ENCODE results near the gene INO80. TPM values are rescaled to one million over a fixed set of nuclear protein-coding genes. Genes with fewer than 3 reads are reported as not detected.
"Not testable (repeated sequence)": the region's sequence is repeated elsewhere in the genome, so short reads cannot be mapped to it uniquely, and the experiment has no call there.

Gene INO80
- total RNA-seq, 1 experiment from 2014 or later: 38.4 TPM

GRCh38 chr15:41080144-41080543, 35.9 kb downstream of the INO80 start:
- POLR2A ChIA-PET (ENCODE audit: unreplicated experiment): no interaction called here
- Histone ChIP-seq H3K4me2 (ENCODE audit: low read length) (no peak overlapping the region), H4K20me1 (ENCODE audit: low read length) (no peaks in the 10 kb centered on the region), H3K79me2 (ENCODE audit: low read length) (0 out of 2 replicates have a peak, but pooled peaks cover 4% of the 10 kb centered on the region), H3K27me3 (ENCODE audit: low read length) (no peaks in the 10 kb centered on the region), H3K9ac (ENCODE audit: low read length) (no peak overlapping the region), H3F3A (ENCODE audit: low read length, unreplicated experiment) (no peaks in the 10 kb centered on the region), H3K27ac (ENCODE audit: low read length) (no peak overlapping the region), H3K4me3 (ENCODE audit: low read length) (no peak overlapping the region), H3K9me2 (replicated peaks; ENCODE audit: low read length) (no peaks in the 10 kb centered on the region), H3K4me1 (ENCODE audit: insufficient read depth, low read length) (no peaks in the 10 kb centered on the region), H3K36me3 (ENCODE audit: low read depth, low read length) (peaks cover 70% of the 10 kb centered on the region), H3K9me3 (ENCODE audit: low read length) (no peaks in the 10 kb centered on the region), H2AFZ (ENCODE audit: low read length) (no peak overlapping the region)
- intact Hi-C loops (cut with micrococcal nuclease): no loop called here
- DNase-seq (no peak), ATAC-seq (no peak)
- no peak for TF ChIP-seq EZH2phosphoT487 (IDR thresholded peaks at IDR 0.05; ENCODE audit: borderline replicate concordance, low read length)
- CTCF ChIA-PET: no interaction called here
- BruUV-seq (replicated peaks): no TSS peak

- BruUV-seq (replicated peaks): no TSS peak
- no peak for ATAC-seq
These were observed 36.4 kb downstream of the INO80 start for GRCh38 chr15:41079717-41080116.

GRCh38 chr15:41078879-41079278, 37.2 kb downstream of the INO80 start:
- H3K9ac ChIP-seq (ENCODE audit: low read length); H3K4me3 ChIP-seq (ENCODE audit: low read length); H3K4me1 ChIP-seq (ENCODE audit: insufficient read depth, low read length); H3K79me2 ChIP-seq (ENCODE audit: low read length); H3K27me3 ChIP-seq (ENCODE audit: low read length); H3K4me2 ChIP-seq (ENCODE audit: low read length); H3K27ac ChIP-seq (ENCODE audit: low read length); H3F3A ChIP-seq (ENCODE audit: low read length, unreplicated experiment); H4K20me1 ChIP-seq (ENCODE audit: low read length); CTCF ChIA-PET; H2AFZ ChIP-seq (ENCODE audit: low read length); DNase-seq; ATAC-seq; H3K9me2 ChIP-seq (replicated peaks; ENCODE audit: low read length); intact Hi-C loops (cut with micrococcal nuclease); BruUV-seq (replicated peaks); H3K9me3 ChIP-seq (ENCODE audit: low read length): not testable (repeated sequence)
- POLR2A ChIA-PET (ENCODE audit: unreplicated experiment): interaction anchor here (0.7 kb wide), 1 partner anchor 178 kb away, joined by 11 read pairs; no protein-coding TSS in a partner anchor
- H3K36me3 ChIP-seq (ENCODE audit: low read depth, low read length): peaks cover 72% of the 10 kb centered on the region

More at GRCh38 chr15:41079717-41080116, 36.4 kb downstream of the INO80 start:
- Histone ChIP-seq H3K9me2 (replicated peaks; ENCODE audit: low read length) (no peaks in the 10 kb centered on the region), H3K27ac (ENCODE audit: low read length) (no peak overlapping the region), H3K4me3 (ENCODE audit: low read length) (no peak overlapping the region), H3K4me2 (ENCODE audit: low read length) (no peak overlapping the region), H3F3A (ENCODE audit: low read length, unreplicated experiment) (no peaks in the 10 kb centered on the region), H3K4me1 (ENCODE audit: insufficient read depth, low read length) (no peaks in the 10 kb centered on the region), H3K9ac (ENCODE audit: low read length) (no peak overlapping the region), H3K36me3 (ENCODE audit: low read depth, low read length) (peaks cover 70% of the 10 kb centered on the region), H3K9me3 (ENCODE audit: low read length) (no peaks in the 10 kb centered on the region), H2AFZ (ENCODE audit: low read length) (no peak overlapping the region), H3K27me3 (ENCODE audit: low read length) (no peaks in the 10 kb centered on the region), H4K20me1 (ENCODE audit: low read length) (no peaks in the 10 kb centered on the region), H3K79me2 (ENCODE audit: low read length) (0 out of 2 replicates have a peak, but pooled peaks cover 4% of the 10 kb centered on the region)
- ChIA-PET POLR2A (ENCODE audit: unreplicated experiment) (no interaction called here), CTCF (no interaction called here)
- intact Hi-C loops (cut with micrococcal nuclease): no loop called here
- TF ChIP-seq EZH2 (IDR thresholded peaks at IDR 0.05; ENCODE audit: low read length, unreplicated experiment) (no peak), CTCF (conservative IDR thresholded peaks at IDR 0.05; ENCODE audit: low read depth, low read length) (no peak), EZH2phosphoT487 (IDR thresholded peaks at IDR 0.05; ENCODE audit: borderline replicate concordance, low read length) (no peak)
- no peak for DNase-seq

GRCh38 chr15:41078125-41078524, 38.0 kb downstream of the INO80 start:
- CTCF ChIA-PET: no interaction called here
- H3K27me3 ChIP-seq (ENCODE audit: low read length): no peaks in the 10 kb centered on the region
- no peak overlapping the region for H3K27ac ChIP-seq (ENCODE audit: low read length)

More at GRCh38 chr15:41078125-41078524, 38.0 kb downstream of the INO80 start:
- DNase-seq: no peak
- Histone ChIP-seq H3K36me3 (ENCODE audit: low read depth, low read length) (peaks cover 72% of the 10 kb centered on the region), H3K9ac (ENCODE audit: low read length) (no peak overlapping the region), H3K79me2 (ENCODE audit: low read length) (0 out of 2 replicates have a peak, but pooled peaks cover 4% of the 10 kb centered on the region), H3K4me1 (ENCODE audit: insufficient read depth, low read length) (no peaks in the 10 kb centered on the region), H3K9me2 (replicated peaks; ENCODE audit: low read length) (no peaks in the 10 kb centered on the region), H3K4me3 (ENCODE audit: low read length) (no peak overlapping the region), H3K9me3 (ENCODE audit: low read length) (no peaks in the 10 kb centered on the region), H3K4me2 (ENCODE audit: low read length) (no peak overlapping the region), H3F3A (ENCODE audit: low read length, unreplicated experiment) (no peaks in the 10 kb centered on the region), H2AFZ (ENCODE audit: low read length) (no peak overlapping the region), H4K20me1 (ENCODE audit: low read length) (no peaks in the 10 kb centered on the region)
- POLR2A ChIA-PET (ENCODE audit: unreplicated experiment): no interaction called here
- no peak for ATAC-seq
- BruUV-seq (replicated peaks): no TSS peak
- intact Hi-C loops (cut with micrococcal nuclease): no loop called here
- no peak for TF ChIP-seq EZH2 (IDR thresholded peaks at IDR 0.05; ENCODE audit: low read length, unreplicated experiment)
